H9 (cell line): ENCODE results near the gene PPAN. TPM values are rescaled to one million over a fixed set of nuclear protein-coding genes. Genes with fewer than 3 reads are reported as not detected.

Experiments
- DNase-seq: peaks from one replicate; pipeline ENCODE4 v3.0.0-alpha.2; 2017
- H2AFZ ChIP-seq: one replicate; pipeline ENCODE4 v1.6.1; 2013; ENCODE audit warnings: mild to moderate bottlenecking, low read length, control low read depth, moderate library complexity
- H2AK5ac ChIP-seq: 2 replicates; pipeline ENCODE4 v1.6.1; 2013; ENCODE audit warnings: low read length, control low read depth, mixed read lengths; ENCODE audit not compliant: insufficient read length
- H2BK120ac ChIP-seq: one replicate; pipeline ENCODE4 v1.6.1; 2013; ENCODE audit warnings: low read depth, mild to moderate bottlenecking, low read length, control low read depth, inconsistent platforms; ENCODE audit not compliant: poor library complexity, severe bottlenecking
- H2BK12ac ChIP-seq: 2 replicates; pipeline ENCODE4 v1.6.1; 2013; ENCODE audit warnings: low read length, control low read depth, mixed read lengths, low read depth; ENCODE audit not compliant: insufficient read length
- H2BK15ac ChIP-seq: 2 replicates; pipeline ENCODE4 v1.6.1; 2013; ENCODE audit warnings: low read depth, low read length, control low read depth
- H2BK20ac ChIP-seq: one replicate; pipeline ENCODE4 v1.6.1; 2013; ENCODE audit warnings: low read depth, mild to moderate bottlenecking, low read length, control low read depth, inconsistent platforms; ENCODE audit not compliant: poor library complexity, severe bottlenecking
- H2BK5ac ChIP-seq: 2 replicates; pipeline ENCODE4 v1.6.1; 2013; ENCODE audit warnings: low read length, control low read depth, mixed read lengths; ENCODE audit not compliant: insufficient read length
- H3K14ac ChIP-seq: 2 replicates; pipeline ENCODE4 v1.6.1; 2013; ENCODE audit warnings: low read length, control low read depth; ENCODE audit not compliant: insufficient read depth
- H3K18ac ChIP-seq: 2 replicates; pipeline ENCODE4 v1.6.1; 2013; ENCODE audit warnings: low read depth, mild to moderate bottlenecking, mixed read lengths, low read length, control low read depth; ENCODE audit not compliant: insufficient read length
- H3K23ac ChIP-seq: 2 replicates; pipeline ENCODE4 v1.6.1; 2013; ENCODE audit warnings: low read length, control low read depth, mixed read lengths, low read depth; ENCODE audit not compliant: insufficient read length
- H3K23me2 ChIP-seq: 2 replicates; pipeline ENCODE4 v1.6.1; 2013; ENCODE audit warnings: low read depth, mild to moderate bottlenecking, mixed read lengths, low read length, control low read depth; ENCODE audit not compliant: insufficient read length, poor library complexity, severe bottlenecking
- H3K27ac ChIP-seq: 2 replicates; pipeline ENCODE4 v1.5.1; 2013; ENCODE audit warnings: low read length, control low read depth, mixed read lengths, low read depth; ENCODE audit not compliant: insufficient read length
- H3K27me3 ChIP-seq: 2 replicates; pipeline ENCODE4 v1.6.1; 2013; ENCODE audit warnings: low read length, control low read depth, inconsistent platforms; ENCODE audit not compliant: insufficient read depth
- H3K4ac ChIP-seq: 2 replicates; pipeline ENCODE4 v1.6.1; 2013; ENCODE audit warnings: low read depth, mild to moderate bottlenecking, control low read depth, inconsistent platforms, low read length, moderate library complexity
- H3K4me1 ChIP-seq: 2 replicates; pipeline ENCODE4 v1.6.1; 2013; ENCODE audit warnings: low read length, control low read depth, inconsistent platforms; ENCODE audit not compliant: insufficient read depth
- H3K4me2 ChIP-seq: 2 replicates; pipeline ENCODE4 v1.6.1; 2013; ENCODE audit warnings: low read length, control low read depth, mixed read lengths; ENCODE audit not compliant: insufficient read length, insufficient read depth
- H3K56ac ChIP-seq: 2 replicates; pipeline ENCODE4 v1.6.1; 2013; ENCODE audit warnings: low read depth, mild to moderate bottlenecking, mixed read lengths, low read length, control low read depth; ENCODE audit not compliant: insufficient read length
- H3K79me1 ChIP-seq: 2 replicates; pipeline ENCODE4 v1.6.1; 2013; ENCODE audit warnings: low read depth, mild to moderate bottlenecking, moderate library complexity, low read length, control low read depth, inconsistent platforms; ENCODE audit not compliant: insufficient read depth, poor library complexity, severe bottlenecking
- H3K79me2 ChIP-seq: 2 replicates; pipeline ENCODE4 v1.6.1; 2013; ENCODE audit warnings: low read length, control low read depth, inconsistent platforms; ENCODE audit not compliant: insufficient read depth
- H3K9ac ChIP-seq: 2 replicates; pipeline ENCODE4 v1.6.1; 2013; ENCODE audit warnings: low read length, control low read depth, mixed read lengths; ENCODE audit not compliant: insufficient read length; ENCODE audit errors: extremely low read depth
- H3K9me3 ChIP-seq: one replicate; pipeline ENCODE4 v1.6.1; 2013; ENCODE audit warnings: low read depth, low read length, inconsistent platforms; ENCODE audit not compliant: control insufficient read depth
- H3T11ph ChIP-seq: one replicate; pipeline ENCODE4 v1.6.1; 2013; ENCODE audit warnings: mild to moderate bottlenecking, low read length, control low read depth, inconsistent platforms
- H4K20me1 ChIP-seq: one replicate; pipeline ENCODE4 v1.6.1; 2013; ENCODE audit not compliant: control insufficient read depth, insufficient read length, insufficient read depth
- H4K5ac ChIP-seq: 2 replicates; pipeline ENCODE4 v1.6.1; 2013; ENCODE audit warnings: low read depth, mild to moderate bottlenecking, mixed read lengths, low read length, control low read depth; ENCODE audit not compliant: insufficient read length
- H4K8ac ChIP-seq: replicated peaks from 2 replicates; pipeline ENCODE4 v1.6.1; 2013; ENCODE audit warnings: low read length, control low read depth, mixed read lengths, low read depth; ENCODE audit not compliant: insufficient read length
- H4K91ac ChIP-seq: 2 replicates; pipeline ENCODE4 v1.6.1; 2013; ENCODE audit warnings: low read depth, mild to moderate bottlenecking, moderate library complexity, mixed read lengths, low read length, control low read depth; ENCODE audit not compliant: insufficient read length
- H3K27ac Mint-ChIP-seq, 3 experiments: 2 replicates in 2 of 3; 3 replicates in 1 of 3; pipeline ENCODE4 v1.8.0; 2020 to 2021; ENCODE audit warnings: mixed read lengths in 3 of 3, mild to moderate bottlenecking in 1 of 3, moderate library complexity in 1 of 3
- H3K27me3 Mint-ChIP-seq: 2 replicates; pipeline ENCODE4 v1.8.0; 2021; ENCODE audit warnings: low read depth, mild to moderate bottlenecking, moderate library complexity, mixed read lengths
- H3K36me3 Mint-ChIP-seq, 3 experiments: 2 replicates in 2 of 3; 3 replicates in 1 of 3; pipeline ENCODE4 v1.8.0; 2020 to 2021; ENCODE audit warnings: low read depth in 3 of 3, mixed read lengths in 3 of 3; ENCODE audit not compliant: insufficient read depth in 1 of 3
- H3K4me1 Mint-ChIP-seq, 2 experiments: 2 replicates each; pipeline ENCODE4 v1.8.0; 2020; ENCODE audit warnings: mixed read lengths in 2 of 2
- H3K4me3 Mint-ChIP-seq, 2 experiments: 2 replicates in 1 of 2; 3 replicates in 1 of 2; pipeline ENCODE4 v1.8.0; 2020 to 2021; ENCODE audit warnings: mild to moderate bottlenecking in 2 of 2, mixed read lengths in 2 of 2, moderate library complexity in 1 of 2
- H3K9me3 Mint-ChIP-seq, 2 experiments: 2 replicates in 1 of 2; 3 replicates in 1 of 2; pipeline ENCODE4 v1.8.0; 2020; ENCODE audit warnings: mild to moderate bottlenecking in 2 of 2, mixed read lengths in 2 of 2, moderate library complexity in 1 of 2
- WGBS: extraction: QIAGEN DNeasy Blood & Tissue Kit; methylation state at CpG from one replicate; pipeline ENCODE4 v1.1.7; 2013; ENCODE audit warnings: missing lambda C conversion rate, low lambda C conversion rate, mixed read lengths; ENCODE audit not compliant: insufficient read length; ENCODE audit errors: extremely low coverage; 5-methylcytosine and 5-hydroxymethylcytosine counted together
- total RNA-seq: library from RNA; stranded (reverse); gene quantifications from 2 replicates; pipeline ENCODE4 v1.2.1, GENCODE V29; 2021
- TF ChIP-seq, protein P1 (sequence below): fragments of 200-600 bp; sonication (generic); conservative IDR thresholded peaks from 3 replicates; pipeline ENCODE4 v1.8.0; 2021; ENCODE audit warnings: antibody characterized with exemption, mild to moderate bottlenecking

The PPAN gene
- total RNA-seq, 1 experiment from 2014 or later, result 157 TPM

DNA sequence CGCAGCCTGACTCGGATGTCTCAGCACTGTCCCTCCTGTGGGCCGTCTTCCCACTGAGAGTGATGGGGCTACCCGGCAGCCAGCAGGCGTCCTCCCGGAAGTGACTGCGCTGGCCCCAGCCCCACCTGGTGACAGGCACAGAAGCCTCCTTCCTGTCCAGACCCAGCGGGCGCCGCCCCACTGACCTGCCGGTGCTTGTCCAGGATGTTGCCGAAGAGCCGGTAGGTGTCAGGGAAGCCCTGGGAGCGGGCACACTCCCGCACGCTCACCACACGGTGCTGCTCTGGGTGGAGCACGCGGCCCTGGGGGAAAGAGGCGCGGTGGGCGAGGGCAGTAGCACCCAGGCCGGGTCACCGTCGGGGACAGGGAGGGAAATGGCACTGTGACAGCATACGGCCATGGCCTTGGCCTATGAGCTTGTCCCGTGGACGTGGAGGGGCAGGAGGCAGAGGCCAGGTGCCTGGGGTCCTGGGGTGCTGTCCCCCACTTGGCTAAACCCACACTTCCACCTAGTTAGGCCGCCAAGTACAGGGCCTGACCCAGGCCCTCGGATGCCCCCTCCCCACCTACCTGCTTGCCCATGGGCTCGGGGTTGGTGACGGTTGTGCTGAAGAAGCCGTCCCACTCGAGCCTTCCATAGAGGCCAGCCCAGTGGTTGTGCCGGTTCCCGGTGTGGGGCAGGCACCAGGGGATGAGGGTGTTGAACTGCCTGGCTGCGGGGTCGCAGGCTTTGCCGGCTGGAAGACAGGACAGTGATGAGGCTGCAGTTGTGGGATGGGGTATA lies 29.6 kb downstream of the PPAN start:
- no peaks in the 10 kb centered on the region for H3K9me3 ChIP-seq
- no peaks in the 10 kb centered on the region for H3K4me1 ChIP-seq
- no peak overlapping the region for H2BK20ac ChIP-seq
- no peaks in the 10 kb centered on the region for H4K20me1 ChIP-seq
- no peak overlapping the region for H3K27ac ChIP-seq
- H4K5ac ChIP-seq, result no peak overlapping the region
- Mint-ChIP-seq H3K4me1 (no peaks in the 10 kb centered on the region), H3K27ac (no peak overlapping the region), H3K36me3 (peaks cover 25 to 90% (median 60%) of the 10 kb centered on the region in 3 experiments; a peak in 6 of 7 replicates), H3K27me3 (no peaks in the 10 kb centered on the region), H3K9me3 (no peaks in the 10 kb centered on the region), H3K4me3 (no peak overlapping the region)
- no peak overlapping the region for H3K18ac ChIP-seq
- H3K79me2 ChIP-seq, result no peaks in the 10 kb centered on the region
- no peak overlapping the region for H2AFZ ChIP-seq
- no peak overlapping the region for H2AK5ac ChIP-seq
- H3K14ac ChIP-seq, result no peak overlapping the region
- H3K23me2 ChIP-seq, result no peaks in the 10 kb centered on the region
- no peak overlapping the region for H3K4me2 ChIP-seq
- H2BK120ac ChIP-seq, result no peak overlapping the region
- H4K91ac ChIP-seq, result no peak overlapping the region
- H3K9ac ChIP-seq, result no peak overlapping the region
- no peaks in the 10 kb centered on the region for H3K27me3 ChIP-seq
- H3K79me1 ChIP-seq, result no peaks in the 10 kb centered on the region
- H3T11ph ChIP-seq, result no peak overlapping the region
- H3K23ac ChIP-seq, result no peak overlapping the region
- H3K4ac ChIP-seq, result no peak overlapping the region
- DNase-seq, result no peak
- H2BK5ac ChIP-seq, result no peak overlapping the region
- H3K56ac ChIP-seq, result no peak overlapping the region
- TF ChIP-seq, protein P1, sequence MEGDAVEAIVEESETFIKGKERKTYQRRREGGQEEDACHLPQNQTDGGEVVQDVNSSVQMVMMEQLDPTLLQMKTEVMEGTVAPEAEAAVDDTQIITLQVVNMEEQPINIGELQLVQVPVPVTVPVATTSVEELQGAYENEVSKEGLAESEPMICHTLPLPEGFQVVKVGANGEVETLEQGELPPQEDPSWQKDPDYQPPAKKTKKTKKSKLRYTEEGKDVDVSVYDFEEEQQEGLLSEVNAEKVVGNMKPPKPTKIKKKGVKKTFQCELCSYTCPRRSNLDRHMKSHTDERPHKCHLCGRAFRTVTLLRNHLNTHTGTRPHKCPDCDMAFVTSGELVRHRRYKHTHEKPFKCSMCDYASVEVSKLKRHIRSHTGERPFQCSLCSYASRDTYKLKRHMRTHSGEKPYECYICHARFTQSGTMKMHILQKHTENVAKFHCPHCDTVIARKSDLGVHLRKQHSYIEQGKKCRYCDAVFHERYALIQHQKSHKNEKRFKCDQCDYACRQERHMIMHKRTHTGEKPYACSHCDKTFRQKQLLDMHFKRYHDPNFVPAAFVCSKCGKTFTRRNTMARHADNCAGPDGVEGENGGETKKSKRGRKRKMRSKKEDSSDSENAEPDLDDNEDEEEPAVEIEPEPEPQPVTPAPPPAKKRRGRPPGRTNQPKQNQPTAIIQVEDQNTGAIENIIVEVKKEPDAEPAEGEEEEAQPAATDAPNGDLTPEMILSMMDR, result no peak
- H4K8ac ChIP-seq, result no peak overlapping the region
- H2BK12ac ChIP-seq, result no peak overlapping the region
- no peak overlapping the region for H2BK15ac ChIP-seq
- no CpG with 5 or more reads among the region's 39 CpGs for WGBS
